Fibroblast of skin of abdomen (primary cell): Measurements from ENCODE around the gene IRF6. TPM values are rescaled to one million over a fixed set of nuclear protein-coding genes. Genes with fewer than 3 reads are reported as not detected.

ENCODE experiments used
- DNase-seq: peaks from one replicate; pipeline ENCODE4 v3.0.0-alpha.2; 2013
- polyA plus RNA-seq, 2 experiments: library from polyadenylated mRNA; unstranded; fragments of 120-200 nt; gene quantifications; one replicate each; pipeline ENCODE4 v1.2.1, GENCODE V29; 2013; ENCODE audit not compliant: insufficient read length in 2 of 2

The IRF6 gene
- polyA plus RNA-seq (2013, experiment 1 of 2; ENCODE audit: insufficient read length): 0.46 TPM
- 0.56 TPM for polyA plus RNA-seq (2013, experiment 2 of 2; ENCODE audit: insufficient read length)

- peak; percentile 68 for DNase-seq
Observed at GRCh38 chr1:209805875-209806760, at the start of gene IRF6. Gene IRF6 (minus strand): TSS chr1:209806142. CDS start chr1:209801413, 4,729 bp downstream.

DNA sequence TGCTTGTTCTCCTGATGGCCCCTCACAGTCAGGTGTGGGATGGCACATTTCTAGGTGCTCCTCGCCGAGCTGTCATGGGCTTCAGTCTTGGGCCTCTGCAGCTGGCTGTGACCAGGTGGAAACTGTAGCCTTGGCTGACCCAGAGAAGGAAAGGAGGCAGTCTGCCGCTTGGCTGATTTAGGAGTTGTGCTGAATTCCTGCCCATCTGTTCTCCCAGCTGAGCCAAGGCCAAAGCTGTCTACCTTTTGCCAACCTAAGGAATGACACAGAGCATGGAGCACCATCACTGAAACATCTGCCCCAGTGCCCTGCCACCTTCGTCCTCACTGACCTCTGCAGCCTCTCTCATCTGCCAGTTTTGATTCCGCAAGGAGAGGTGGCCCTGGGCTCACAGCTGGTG is 49.7 kb upstream of the IRF6 start:
- DNase-seq: no peak

GRCh38 chr1:209855006-209855405 is 49.1 kb upstream of the IRF6 start:
- DNase-seq: no peak

DNA sequence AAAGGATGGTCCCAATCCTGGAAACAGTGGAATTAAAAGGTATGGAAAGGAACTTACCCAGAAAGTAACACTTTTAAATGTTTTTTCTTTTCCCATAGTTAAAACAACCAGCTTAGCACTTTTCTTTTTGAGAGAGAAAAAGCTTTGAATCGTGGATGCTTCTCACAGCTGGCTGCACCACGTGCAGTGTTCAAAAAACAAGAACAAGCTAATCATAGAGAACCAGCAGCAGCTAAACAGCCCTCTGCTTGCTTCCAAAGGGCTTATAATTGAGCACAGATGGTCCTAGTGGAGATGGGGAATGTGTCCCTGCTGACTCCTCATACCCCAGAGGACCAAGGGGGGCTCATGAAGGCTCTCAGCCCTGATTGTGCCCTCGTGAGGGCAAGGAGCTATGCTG is 48.3 kb upstream of the IRF6 start:
- DNase-seq: peak; percentile 38

- no peak for DNase-seq
Observed at GRCh38 chr1:209853676-209854075, 47.7 kb upstream of the IRF6 start.

GRCh38 chr1:209850342-209850979 is 44.5 kb upstream of the IRF6 start:
- DNase-seq: peak; percentile 82

DNA sequence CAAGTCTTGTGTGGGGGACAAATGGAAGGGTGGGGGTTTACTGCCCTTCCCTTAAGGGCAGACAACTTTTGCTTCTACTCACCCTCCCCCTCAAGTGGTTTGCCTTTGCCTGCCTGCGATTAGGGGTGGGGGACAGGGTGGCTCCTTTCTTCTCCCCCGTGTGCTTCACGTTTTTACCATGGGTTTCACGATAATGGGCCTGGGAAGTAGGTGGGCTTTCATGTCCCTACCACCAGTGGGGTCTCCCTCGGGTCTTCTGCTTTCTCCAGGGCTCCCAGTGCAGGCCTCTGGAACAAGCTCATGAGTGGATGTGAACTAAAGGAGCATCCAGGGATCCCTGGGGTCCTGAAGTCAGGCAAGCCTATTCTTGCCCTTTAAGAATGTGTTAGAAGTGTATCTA is 43.4 kb upstream of the IRF6 start:
- no peak for DNase-seq

DNA sequence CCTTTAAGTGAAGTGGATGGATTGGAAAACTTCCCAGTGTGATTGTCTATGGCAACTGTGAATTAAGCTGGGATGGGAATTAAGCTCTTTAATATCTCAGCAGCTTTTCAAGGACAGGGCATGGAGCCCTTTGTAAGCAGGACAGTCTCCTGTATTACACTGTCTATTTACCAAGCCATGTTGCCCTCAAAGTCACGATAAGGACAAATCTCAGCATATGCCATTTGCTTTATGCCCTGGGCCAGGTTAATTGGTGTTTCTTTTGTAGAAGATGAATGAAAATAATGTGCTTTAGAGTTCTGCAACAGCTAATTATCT is 39.4 kb upstream of the IRF6 start:
- DNase-seq: no peak

GRCh38 chr1:209844695-209845407 is 38.9 kb upstream of the IRF6 start:
- no peak for DNase-seq

DNA sequence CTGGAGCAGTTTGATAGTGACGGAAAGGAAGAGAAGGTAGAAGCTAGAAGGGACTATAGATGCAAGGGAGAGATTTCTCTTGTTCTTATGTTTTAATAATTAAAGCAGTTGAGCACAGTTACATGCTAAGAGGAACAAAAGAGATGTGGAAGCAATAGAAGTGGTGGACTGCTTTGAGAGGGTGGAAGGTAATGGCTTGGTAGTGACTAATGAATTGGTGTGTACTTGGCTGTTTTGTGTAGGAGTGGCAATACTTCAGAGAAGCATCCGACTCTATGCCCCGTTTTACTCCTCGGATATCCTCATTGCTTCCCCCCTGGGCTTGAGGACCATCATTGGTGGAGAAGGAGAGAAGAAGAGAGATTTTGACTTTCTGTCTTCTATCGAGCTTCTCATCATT is 34.7 kb upstream of the IRF6 start:
- no peak for DNase-seq

GRCh38 chr1:209839875-209840546 is 34.1 kb upstream of the IRF6 start:
- peak; percentile 95 for DNase-seq

DNA sequence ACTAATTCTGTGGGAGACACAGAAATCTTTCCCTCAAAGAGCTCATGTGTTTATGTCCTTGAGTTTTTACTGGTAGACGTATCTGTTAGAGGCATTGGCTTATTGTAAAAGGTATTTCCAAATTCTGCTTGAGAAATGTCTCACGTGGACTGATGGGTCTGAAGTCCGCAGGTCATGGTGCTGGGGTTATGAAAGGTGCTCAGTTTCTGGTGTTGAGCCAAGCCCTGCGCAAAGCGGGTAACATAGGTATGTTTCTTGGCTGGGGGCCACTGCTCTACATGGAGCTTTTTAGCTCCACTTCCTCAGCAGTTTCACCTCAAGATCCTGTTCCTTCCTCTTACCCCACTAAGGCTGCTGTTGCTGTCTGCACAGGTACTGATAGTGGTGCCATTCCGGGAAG is 32.6 kb upstream of the IRF6 start:
- DNase-seq: no peak

DNA sequence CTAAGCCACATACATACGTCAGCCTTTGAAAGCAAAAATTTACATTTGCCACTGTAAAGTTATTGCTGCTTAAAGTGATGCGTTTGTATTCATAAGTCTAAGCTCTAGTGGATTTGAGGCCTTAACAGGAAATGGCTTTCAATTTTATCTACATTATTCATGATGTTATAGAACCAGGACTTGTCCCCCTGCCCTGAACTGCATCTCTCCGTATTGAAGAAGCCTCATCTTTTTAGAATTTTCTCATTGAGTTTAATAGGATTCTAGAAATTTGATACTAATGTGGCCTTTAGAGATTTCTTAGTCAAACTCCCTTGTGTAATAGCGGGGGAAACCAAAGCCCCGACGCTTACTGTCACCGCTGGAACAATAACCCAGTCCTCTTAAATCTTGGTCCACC is 31.7 kb upstream of the IRF6 start:
- no peak for DNase-seq

- DNase-seq: peak; percentile 71
Observed at GRCh38 chr1:209835782-209836298, 29.9 kb upstream of the IRF6 start.

DNA sequence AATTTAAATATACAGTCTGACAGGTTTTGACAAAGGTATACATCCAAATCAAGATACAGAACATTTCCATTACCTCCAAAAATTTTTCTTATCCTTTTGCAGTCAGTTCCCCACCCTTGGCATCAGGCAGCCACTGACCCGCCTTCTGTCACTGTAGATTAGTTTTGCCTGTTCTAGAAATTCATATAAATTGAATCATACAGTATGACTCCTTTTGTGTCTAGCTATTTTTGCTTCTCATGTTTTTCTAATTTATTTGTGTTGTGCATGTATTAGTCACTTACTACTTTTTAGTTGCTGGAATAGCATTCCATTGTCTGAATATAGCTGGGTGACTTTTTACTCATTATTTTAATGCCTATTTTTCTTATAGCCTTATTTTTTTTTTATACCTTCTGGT is 25.7 kb upstream of the IRF6 start:
- peak; percentile 76 for DNase-seq

- no peak for DNase-seq
Observed at GRCh38 chr1:209830722-209831121, 24.8 kb upstream of the IRF6 start.

DNA sequence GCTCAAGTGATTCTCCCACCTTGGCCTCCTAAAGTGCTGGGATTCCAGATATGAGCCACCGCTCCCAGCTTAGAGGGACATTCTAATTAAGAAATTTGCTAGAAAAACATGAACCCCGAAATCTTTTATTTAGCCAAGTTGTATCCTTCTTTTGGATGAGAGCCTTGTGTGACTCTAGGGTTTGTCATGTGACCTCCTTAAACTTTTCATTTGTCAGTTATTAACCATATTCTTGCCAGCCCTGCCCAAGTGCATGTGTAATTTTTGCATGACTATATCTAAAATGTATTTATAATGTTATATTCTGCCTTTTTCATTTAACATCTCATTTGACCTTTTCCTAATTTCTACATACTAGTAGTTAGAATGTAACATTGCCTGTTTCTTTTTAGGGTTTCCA is 23.8 kb upstream of the IRF6 start:
- no peak for DNase-seq

DNA sequence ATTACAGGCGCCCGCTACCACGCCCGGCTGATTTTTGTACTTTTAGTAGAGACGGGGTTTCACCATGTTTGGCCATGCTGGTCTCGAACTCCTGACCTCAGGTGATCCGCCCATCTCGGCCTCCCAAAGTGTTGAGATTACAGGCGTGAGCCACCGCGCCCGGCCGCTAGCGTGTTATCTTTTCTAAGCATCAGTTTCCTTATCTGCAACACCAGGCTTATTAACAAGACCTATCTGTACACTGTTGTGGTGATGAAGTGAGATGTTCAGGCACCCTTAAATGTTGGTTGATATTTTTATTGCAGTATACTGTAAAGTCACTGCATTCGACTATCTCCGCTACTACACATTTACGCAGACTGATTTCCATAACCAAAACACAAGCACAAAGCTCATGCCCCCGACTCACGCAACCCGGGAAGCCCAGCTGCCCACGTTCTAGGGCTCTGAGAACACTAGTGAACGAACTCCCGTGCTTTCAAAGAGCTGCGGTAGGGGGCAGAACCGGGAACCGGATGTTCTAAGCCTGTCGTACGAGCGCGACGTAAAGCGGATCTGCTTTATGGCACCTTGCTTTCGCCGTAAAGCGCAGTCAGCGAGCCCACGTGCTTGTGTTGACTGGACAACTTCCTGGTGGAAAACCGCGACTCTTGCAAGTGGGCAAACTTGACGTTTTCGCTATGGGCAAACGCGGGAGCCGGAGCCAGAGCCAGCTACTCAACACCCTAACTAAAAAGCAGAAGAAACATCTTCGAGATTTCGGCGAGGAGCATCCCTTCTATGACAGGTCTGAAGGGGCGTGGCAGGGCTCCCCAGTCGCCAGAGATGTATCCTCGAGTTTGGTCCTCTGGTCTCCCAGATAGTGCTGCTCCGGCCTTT is 21.7 kb upstream of the IRF6 start, which contains the start of gene UTP25:
Gene UTP25 (plus strand): TSS at position 589 of the 879 bp plus-strand sequence. CDS start 92 bp downstream, at position 681.
- peak; percentile 96 for DNase-seq

- DNase-seq: no peak
Observed at GRCh38 chr1:209825591-209826434, 19.9 kb upstream of the IRF6 start.
